Measurements from ENCODE around the gene TNRC6C. TPM values are rescaled to one million over a fixed set of nuclear protein-coding genes. Genes with fewer than 3 reads are reported as not detected.

Gene TNRC6C
- total RNA-seq, 4 donors from 2014 or later, result 9.1 to 32.7 (median 14.3) TPM

- Histone ChIP-seq H3K27ac (no peak overlapping the region), H3K4me1 (no peaks in the 10 kb centered on the region), H3K36me3 (peaks cover 35 to 49% of the 10 kb centered on the region in 2 donors), H3K27me3 (no peaks in the 10 kb centered on the region), H3K4me3 (replicated peaks in 1 of 3) (no peak overlapping the region), H3K9me3 (no peaks in the 10 kb centered on the region)
- intact Hi-C loops (cut with DNase I), result no loop called here
- no peak for DNase-seq
- TF ChIP-seq POLR2A (IDR thresholded peaks at IDR 0.05), result no peak
- no peak for TF ChIP-seq CTCF (IDR thresholded peaks at IDR 0.05)
- 96 to 97% methylated on average over 1 of the region's 1 CpG for WGBS, 2 donors
Measured at GRCh38 chr17:78088529-78088928, 130.0 kb downstream of the TNRC6C start.

GRCh38 chr17:78089576-78090281 is 131.2 kb downstream of the TNRC6C start:
- intact Hi-C loops (cut with DNase I), result no loop called here
- 81 to 90% methylated on average over 7 of the region's 7 CpGs for WGBS, 2 donors
- peaks cover 43 to 61% of the 10 kb centered on the region in 2 donors for H3K36me3 ChIP-seq

GRCh38 chr17:78092794-78093324 is 134.4 kb downstream of the TNRC6C start:
- Histone ChIP-seq H3K27me3 (no peaks in the 10 kb centered on the region), H3K4me3 (replicated peaks in 1 of 3) (no peak overlapping the region), H3K4me1 (no peaks in the 10 kb centered on the region), H3K36me3 (peaks cover 48 to 77% of the 10 kb centered on the region in 2 donors), H3K9me3 (no peaks in the 10 kb centered on the region), H3K27ac (no peak overlapping the region)
- WGBS, 2 donors, result 94% methylated on average over 6 of the region's 6 CpGs
- intact Hi-C loops (cut with DNase I), result no loop called here
- no peak for DNase-seq
- TF ChIP-seq CTCF (IDR thresholded peaks at IDR 0.05) (no peak), POLR2A (IDR thresholded peaks at IDR 0.05) (no peak)

More at GRCh38 chr17:78089576-78090281, 131.2 kb downstream of the TNRC6C start:
- TF ChIP-seq CTCF (IDR thresholded peaks at IDR 0.05) (no peak), POLR2A (IDR thresholded peaks at IDR 0.05) (no peak)
- DNase-seq, result no peak
- no peaks in the 10 kb centered on the region for H3K27me3 ChIP-seq
- no peak overlapping the region for H3K4me3 ChIP-seq (replicated peaks in 1 of 3)
- no peak overlapping the region for H3K27ac ChIP-seq
- H3K9me3 ChIP-seq, result no peaks in the 10 kb centered on the region
- no peaks in the 10 kb centered on the region for H3K4me1 ChIP-seq

- Histone ChIP-seq H3K4me1 (no peaks in the 10 kb centered on the region), H3K27me3 (no peaks in the 10 kb centered on the region), H3K9me3 (no peaks in the 10 kb centered on the region), H3K4me3 (replicated peaks in 1 of 3) (no peak overlapping the region), H3K27ac (no peak overlapping the region), H3K36me3 (peaks cover 58 to 89% of the 10 kb centered on the region in 2 donors)
- intact Hi-C loops (cut with DNase I), result no loop called here
- 96 to 97% methylated on average over 6 of the region's 6 CpGs for WGBS, 2 donors
- no peak for TF ChIP-seq CTCF (IDR thresholded peaks at IDR 0.05)
- no peak for TF ChIP-seq POLR2A (IDR thresholded peaks at IDR 0.05)
- DNase-seq, result no peak
Measured at GRCh38 chr17:78095035-78095434, 136.5 kb downstream of the TNRC6C start.

DNA sequence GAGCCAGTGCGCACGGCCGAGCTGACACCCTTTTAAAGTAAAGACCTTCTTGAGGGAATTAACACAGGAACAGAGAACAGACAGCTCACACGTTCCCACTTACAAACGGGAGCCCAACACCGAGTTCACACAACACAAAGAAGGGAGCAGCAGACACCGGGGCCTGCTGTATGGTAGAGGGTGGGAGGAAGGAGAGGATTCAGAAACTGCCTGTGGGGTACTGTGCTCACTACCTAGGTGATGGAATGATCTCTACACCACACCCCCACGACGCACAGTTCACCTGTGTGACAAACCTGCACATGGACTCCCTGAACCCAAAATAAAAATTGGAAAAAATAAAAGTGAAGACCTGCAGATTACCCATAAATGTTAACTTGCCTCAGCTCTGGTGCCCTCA is 137.6 kb downstream of the TNRC6C start:
- Histone ChIP-seq H3K4me3 (replicated peaks in 1 of 3) (no peak overlapping the region), H3K36me3 (peaks cover 61 to 82% of the 10 kb centered on the region in 2 donors), H3K4me1 (no peaks in the 10 kb centered on the region), H3K9me3 (no peaks in the 10 kb centered on the region), H3K27ac (no peak overlapping the region), H3K27me3 (no peaks in the 10 kb centered on the region)
- no peak for TF ChIP-seq POLR2A (IDR thresholded peaks at IDR 0.05)
- TF ChIP-seq CTCF (IDR thresholded peaks at IDR 0.05), result no peak
- no peak for DNase-seq
- intact Hi-C loops (cut with DNase I), result no loop called here
- WGBS, 2 donors, result 92 to 97% methylated on average over 9 of the region's 9 CpGs
